HepG2 (cell line): ENCODE results near the gene ELL. TPM values are rescaled to one million over a fixed set of nuclear protein-coding genes. Genes with fewer than 3 reads are reported as not detected.

ENCODE experiments used
- FOSL2 ChIP-seq: sonication (generic); formaldehyde crosslinking; IDR thresholded peaks from 2 replicates; pipeline ENCODE4 v1.4.0; 2020; ENCODE audit warnings: missing genetic modification reagents
- ISL2 ChIP-seq: sonication (generic); formaldehyde crosslinking; IDR thresholded peaks from 2 replicates; pipeline ENCODE4 v1.5.0; 2020; ENCODE audit warnings: missing genetic modification reagents
- KLF6 ChIP-seq: IDR thresholded peaks from 2 replicates; pipeline ENCODE4 v1.8.0; 2016; ENCODE audit warnings: missing biosample characterization, missing genetic modification reagents
- MEF2D ChIP-seq: sonication (generic); formaldehyde crosslinking; IDR thresholded peaks from 2 replicates; pipeline ENCODE4 v1.5.1; 2020; ENCODE audit warnings: mild to moderate bottlenecking, missing genetic modification reagents
- RAD51 ChIP-seq: fragments of 450-650 bp; IDR thresholded peaks from 2 replicates; pipeline ENCODE4 v1.6.1; 2016; ENCODE audit warnings: borderline replicate concordance
- TCF7L2 ChIP-seq: IDR thresholded peaks from 2 replicates; pipeline ENCODE4 v1.6.1; 2011; ENCODE audit warnings: mild to moderate bottlenecking, low read depth, low read length, moderate library complexity
- TEAD3 ChIP-seq: optimal IDR thresholded peaks from 2 replicates; pipeline ENCODE3; 2016; ENCODE audit warnings: borderline replicate concordance
- THYN1 ChIP-seq: sonication (generic); formaldehyde crosslinking; IDR thresholded peaks from 2 replicates; pipeline ENCODE4 v1.8.1; 2023; ENCODE audit warnings: low read depth, mild to moderate bottlenecking, moderate library complexity, missing genetic modification reagents, borderline replicate concordance
- ZFP36L2 ChIP-seq: sonication (generic); formaldehyde crosslinking; IDR thresholded peaks from 2 replicates; pipeline ENCODE4 v1.4.0; 2020; ENCODE audit warnings: missing genetic modification reagents
- ZNF160 ChIP-seq: sonication (generic); formaldehyde crosslinking; IDR thresholded peaks from 2 replicates; pipeline ENCODE4 v1.8.0; 2022; ENCODE audit warnings: mild to moderate bottlenecking, inconsistent platforms, missing genetic modification reagents
- ZNF282 ChIP-seq: fragments of 450-650 bp; IDR thresholded peaks from 2 replicates; pipeline ENCODE4 v1.6.1; 2018; ENCODE audit not compliant: partially characterized antibody
- ZNF646 ChIP-seq: sonication (generic); formaldehyde crosslinking; IDR thresholded peaks from 2 replicates; pipeline ENCODE4 v1.9.0; 2021; ENCODE audit warnings: mild to moderate bottlenecking, missing genetic modification reagents
- polyA plus RNA-seq, 8 experiments: library from polyadenylated mRNA; depleted of rRNA in 3 of 8; stranded (reverse) in 7 of 8; unstranded in 1 of 8; fragments of >200 nt; fragmentation: Illumina TruSeq in 4 of 8; extraction: Trizol in 4 of 8; gene quantifications; 2 replicates each; pipeline versions ENCODE4 v1.2.1 to v1.2.3, GENCODE V29; 2011 to 2016; ENCODE audit warnings: low read depth in 4 of 8, missing spikeins in 1 of 8, mixed read lengths in 1 of 8; ENCODE audit not compliant: insufficient read depth in 1 of 8
- total RNA-seq, 5 experiments: library from RNA; depleted of rRNA; stranded (reverse); fragments of >200 nt; fragmentation: Illumina TruSeq; extraction: Trizol; gene quantifications; 2 replicates each; pipeline ENCODE4 v1.2.3, GENCODE V29; 2016; ENCODE audit warnings: low read depth in 1 of 5
- TF ChIP-seq, protein P1 (sequence below): sonication (generic); formaldehyde crosslinking; IDR thresholded peaks from 2 replicates; pipeline ENCODE4 v1.4.0; 2020; ENCODE audit warnings: missing genetic modification reagents, mild to moderate bottlenecking, borderline replicate concordance
- TF ChIP-seq, protein P2 (sequence below): sonication (generic); formaldehyde crosslinking; conservative IDR thresholded peaks from 2 replicates; pipeline ENCODE4 v1.4.0; 2020; ENCODE audit warnings: missing genetic modification reagents
- TF ChIP-seq, protein P3 (sequence below): sonication (generic); formaldehyde crosslinking; IDR thresholded peaks from 2 replicates; pipeline ENCODE4; 2020; ENCODE audit warnings: missing genetic modification reagents, mild to moderate bottlenecking, borderline replicate concordance
- TF ChIP-seq, protein P4 (sequence below): sonication (generic); formaldehyde crosslinking; IDR thresholded peaks from 2 replicates; pipeline ENCODE4 v1.4.0; 2020; ENCODE audit warnings: mild to moderate bottlenecking, missing genetic modification reagents

Gene ELL
- total and polyA plus RNA-seq, 2 of the 13 experiments (the other 11 are each of a cell fraction or from before 2014, with no cell fraction given), result 3.7 to 5.4 TPM

DNA sequence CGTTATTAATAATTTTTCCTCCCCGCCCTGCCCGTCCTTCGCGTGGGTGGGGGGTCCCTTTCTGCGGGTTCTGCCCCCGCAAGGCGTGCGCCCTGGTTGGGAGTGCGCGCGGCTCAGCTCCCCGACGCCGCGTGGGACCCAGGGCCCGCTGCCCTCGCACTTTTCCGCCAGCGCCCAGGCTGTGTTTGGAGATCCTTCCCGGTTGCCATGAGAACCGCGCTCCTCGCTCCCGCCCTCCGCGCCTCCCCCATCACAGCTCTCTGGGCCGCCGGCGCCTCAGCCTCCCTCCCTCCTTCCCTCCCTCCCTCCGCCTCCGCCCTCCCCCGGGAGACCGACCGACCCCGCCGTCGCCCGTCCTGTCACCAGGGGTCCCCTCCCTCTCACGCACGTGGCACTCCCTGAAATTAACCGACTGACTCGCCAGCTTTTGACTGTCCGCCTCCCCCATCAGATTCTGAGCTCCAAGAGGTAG, 105.1 kb downstream of the ELL start (continued):
- TF ChIP-seq, protein P1, sequence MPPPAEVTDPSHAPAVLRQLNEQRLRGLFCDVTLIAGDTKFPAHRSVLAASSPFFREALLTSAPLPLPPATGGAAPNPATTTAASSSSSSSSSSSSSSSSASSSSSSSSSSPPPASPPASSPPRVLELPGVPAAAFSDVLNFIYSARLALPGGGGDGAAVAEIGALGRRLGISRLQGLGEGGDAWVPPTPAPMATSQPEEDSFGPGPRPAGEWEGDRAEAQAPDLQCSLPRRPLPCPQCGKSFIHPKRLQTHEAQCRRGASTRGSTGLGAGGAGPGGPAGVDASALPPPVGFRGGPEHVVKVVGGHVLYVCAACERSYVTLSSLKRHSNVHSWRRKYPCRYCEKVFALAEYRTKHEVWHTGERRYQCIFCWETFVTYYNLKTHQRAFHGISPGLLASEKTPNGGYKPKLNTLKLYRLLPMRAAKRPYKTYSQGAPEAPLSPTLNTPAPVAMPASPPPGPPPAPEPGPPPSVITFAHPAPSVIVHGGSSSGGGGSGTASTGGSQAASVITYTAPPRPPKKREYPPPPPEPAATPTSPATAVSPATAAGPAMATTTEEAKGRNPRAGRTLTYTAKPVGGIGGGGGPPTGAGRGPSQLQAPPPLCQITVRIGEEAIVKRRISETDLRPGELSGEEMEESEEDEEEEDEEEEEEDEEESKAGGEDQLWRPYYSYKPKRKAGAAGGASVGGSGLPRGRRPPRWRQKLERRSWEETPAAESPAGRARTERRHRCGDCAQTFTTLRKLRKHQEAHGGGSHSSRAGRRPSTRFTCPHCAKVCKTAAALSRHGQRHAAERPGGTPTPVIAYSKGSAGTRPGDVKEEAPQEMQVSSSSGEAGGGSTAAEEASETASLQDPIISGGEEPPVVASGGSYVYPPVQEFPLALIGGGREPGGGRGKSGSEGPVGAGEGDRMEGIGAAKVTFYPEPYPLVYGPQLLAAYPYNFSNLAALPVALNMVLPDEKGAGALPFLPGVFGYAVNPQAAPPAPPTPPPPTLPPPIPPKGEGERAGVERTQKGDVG, result no peak
- TF ChIP-seq ZNF646 (CRISPR knock-in tag) (no peak), RAD51 (no peak), THYN1 (CRISPR knock-in tag) (no peak), MEF2D (CRISPR knock-in tag) (no peak), ISL2 (CRISPR knock-in tag) (no peak), ZFP36L2 (no peak), FOSL2 (no peak), KLF6 (CRISPR knock-in tag) (no peak), TCF7L2 (no peak), TEAD3 (no peak), ZNF282 (no peak), ZNF160 (no peak)
- TF ChIP-seq, protein P2, sequence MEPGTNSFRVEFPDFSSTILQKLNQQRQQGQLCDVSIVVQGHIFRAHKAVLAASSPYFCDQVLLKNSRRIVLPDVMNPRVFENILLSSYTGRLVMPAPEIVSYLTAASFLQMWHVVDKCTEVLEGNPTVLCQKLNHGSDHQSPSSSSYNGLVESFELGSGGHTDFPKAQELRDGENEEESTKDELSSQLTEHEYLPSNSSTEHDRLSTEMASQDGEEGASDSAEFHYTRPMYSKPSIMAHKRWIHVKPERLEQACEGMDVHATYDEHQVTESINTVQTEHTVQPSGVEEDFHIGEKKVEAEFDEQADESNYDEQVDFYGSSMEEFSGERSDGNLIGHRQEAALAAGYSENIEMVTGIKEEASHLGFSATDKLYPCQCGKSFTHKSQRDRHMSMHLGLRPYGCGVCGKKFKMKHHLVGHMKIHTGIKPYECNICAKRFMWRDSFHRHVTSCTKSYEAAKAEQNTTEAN (CRISPR knock-in tag), result no peak; the same call in 1 of the 2 replicates
- TF ChIP-seq, protein P3, sequence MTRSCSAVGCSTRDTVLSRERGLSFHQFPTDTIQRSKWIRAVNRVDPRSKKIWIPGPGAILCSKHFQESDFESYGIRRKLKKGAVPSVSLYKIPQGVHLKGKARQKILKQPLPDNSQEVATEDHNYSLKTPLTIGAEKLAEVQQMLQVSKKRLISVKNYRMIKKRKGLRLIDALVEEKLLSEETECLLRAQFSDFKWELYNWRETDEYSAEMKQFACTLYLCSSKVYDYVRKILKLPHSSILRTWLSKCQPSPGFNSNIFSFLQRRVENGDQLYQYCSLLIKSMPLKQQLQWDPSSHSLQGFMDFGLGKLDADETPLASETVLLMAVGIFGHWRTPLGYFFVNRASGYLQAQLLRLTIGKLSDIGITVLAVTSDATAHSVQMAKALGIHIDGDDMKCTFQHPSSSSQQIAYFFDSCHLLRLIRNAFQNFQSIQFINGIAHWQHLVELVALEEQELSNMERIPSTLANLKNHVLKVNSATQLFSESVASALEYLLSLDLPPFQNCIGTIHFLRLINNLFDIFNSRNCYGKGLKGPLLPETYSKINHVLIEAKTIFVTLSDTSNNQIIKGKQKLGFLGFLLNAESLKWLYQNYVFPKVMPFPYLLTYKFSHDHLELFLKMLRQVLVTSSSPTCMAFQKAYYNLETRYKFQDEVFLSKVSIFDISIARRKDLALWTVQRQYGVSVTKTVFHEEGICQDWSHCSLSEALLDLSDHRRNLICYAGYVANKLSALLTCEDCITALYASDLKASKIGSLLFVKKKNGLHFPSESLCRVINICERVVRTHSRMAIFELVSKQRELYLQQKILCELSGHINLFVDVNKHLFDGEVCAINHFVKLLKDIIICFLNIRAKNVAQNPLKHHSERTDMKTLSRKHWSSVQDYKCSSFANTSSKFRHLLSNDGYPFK (CRISPR knock-in tag), result no peak
- TF ChIP-seq, protein P4, sequence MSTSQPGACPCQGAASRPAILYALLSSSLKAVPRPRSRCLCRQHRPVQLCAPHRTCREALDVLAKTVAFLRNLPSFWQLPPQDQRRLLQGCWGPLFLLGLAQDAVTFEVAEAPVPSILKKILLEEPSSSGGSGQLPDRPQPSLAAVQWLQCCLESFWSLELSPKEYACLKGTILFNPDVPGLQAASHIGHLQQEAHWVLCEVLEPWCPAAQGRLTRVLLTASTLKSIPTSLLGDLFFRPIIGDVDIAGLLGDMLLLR (CRISPR knock-in tag), result no peak
